ENCODE data around the gene CDH23.

DNA sequence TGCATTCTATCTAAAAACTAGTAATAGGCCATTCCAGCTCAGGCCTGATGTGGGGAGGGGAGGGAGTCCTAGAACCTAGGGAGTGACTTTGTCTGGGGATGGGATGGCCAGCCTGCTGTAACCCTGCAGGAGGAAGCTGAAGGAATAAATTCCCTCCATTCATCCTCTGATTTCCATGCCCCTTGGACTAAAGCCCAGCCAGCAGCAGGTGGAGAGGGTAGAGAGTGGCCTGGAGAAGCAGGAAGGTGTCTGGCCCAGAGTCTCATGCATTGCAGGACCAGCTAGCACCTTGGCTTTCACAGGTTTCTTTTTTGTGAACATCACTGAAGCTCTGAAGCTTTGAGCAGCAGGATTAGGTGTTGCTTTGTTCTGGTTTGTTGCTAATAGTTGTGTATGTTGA lies 32.8 kb upstream of the CDH23 start:
- TF ChIP-seq, protein P1, sequence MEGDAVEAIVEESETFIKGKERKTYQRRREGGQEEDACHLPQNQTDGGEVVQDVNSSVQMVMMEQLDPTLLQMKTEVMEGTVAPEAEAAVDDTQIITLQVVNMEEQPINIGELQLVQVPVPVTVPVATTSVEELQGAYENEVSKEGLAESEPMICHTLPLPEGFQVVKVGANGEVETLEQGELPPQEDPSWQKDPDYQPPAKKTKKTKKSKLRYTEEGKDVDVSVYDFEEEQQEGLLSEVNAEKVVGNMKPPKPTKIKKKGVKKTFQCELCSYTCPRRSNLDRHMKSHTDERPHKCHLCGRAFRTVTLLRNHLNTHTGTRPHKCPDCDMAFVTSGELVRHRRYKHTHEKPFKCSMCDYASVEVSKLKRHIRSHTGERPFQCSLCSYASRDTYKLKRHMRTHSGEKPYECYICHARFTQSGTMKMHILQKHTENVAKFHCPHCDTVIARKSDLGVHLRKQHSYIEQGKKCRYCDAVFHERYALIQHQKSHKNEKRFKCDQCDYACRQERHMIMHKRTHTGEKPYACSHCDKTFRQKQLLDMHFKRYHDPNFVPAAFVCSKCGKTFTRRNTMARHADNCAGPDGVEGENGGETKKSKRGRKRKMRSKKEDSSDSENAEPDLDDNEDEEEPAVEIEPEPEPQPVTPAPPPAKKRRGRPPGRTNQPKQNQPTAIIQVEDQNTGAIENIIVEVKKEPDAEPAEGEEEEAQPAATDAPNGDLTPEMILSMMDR (IDR thresholded peaks at IDR 0.05), result no peak
- TF ChIP-seq POLR2AphosphoS5 (IDR thresholded peaks at IDR 0.05; ENCODE audit: insufficient read depth in 1 of 2, low read depth in 1 of 2), result no peak

All from vagina (tissue), 2 donors.